ENCODE results near the gene SLC13A4.

DNA sequence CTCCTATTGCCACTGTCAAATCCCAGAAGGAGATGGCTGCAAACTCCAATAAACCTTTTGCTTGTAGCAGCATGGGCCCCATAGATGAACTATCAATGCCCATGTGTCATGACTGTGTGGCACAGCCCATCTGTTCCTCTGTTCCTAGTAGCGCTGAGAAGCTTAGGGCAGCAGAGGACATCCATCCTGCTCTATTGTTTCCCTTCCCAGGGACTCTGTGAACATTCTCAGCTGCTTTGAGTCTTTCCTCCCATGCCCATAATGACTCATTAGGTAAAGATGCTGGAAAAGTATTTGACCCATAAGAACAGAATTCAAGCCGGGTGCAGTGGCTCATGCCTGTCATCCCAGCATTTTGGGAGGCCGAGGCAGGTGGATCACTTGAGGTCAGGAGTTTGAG, 37.4 kb downstream of the SLC13A4 start:
- no peak for TF ChIP-seq YY1 (IDR thresholded peaks at IDR 0.05; ENCODE audit: insufficient read depth, insufficient read length)
- no peak for TF ChIP-seq ZNF274 (IDR thresholded peaks at IDR 0.05; ENCODE audit: low read depth, low read length)
- TF ChIP-seq SUZ12 (IDR thresholded peaks at IDR 0.05; ENCODE audit: extremely low read depth, insufficient read depth, insufficient read length), result no peak
